ENCODE results near the gene KLRG1. TPM values are rescaled to one million over a fixed set of nuclear protein-coding genes. Genes with fewer than 3 reads are reported as not detected.

The KLRG1 gene
- polyA plus RNA-seq, 2 of the 4 experiments (the other 2 are of a cell fraction): 5.1 to 9.4 TPM

DNA sequence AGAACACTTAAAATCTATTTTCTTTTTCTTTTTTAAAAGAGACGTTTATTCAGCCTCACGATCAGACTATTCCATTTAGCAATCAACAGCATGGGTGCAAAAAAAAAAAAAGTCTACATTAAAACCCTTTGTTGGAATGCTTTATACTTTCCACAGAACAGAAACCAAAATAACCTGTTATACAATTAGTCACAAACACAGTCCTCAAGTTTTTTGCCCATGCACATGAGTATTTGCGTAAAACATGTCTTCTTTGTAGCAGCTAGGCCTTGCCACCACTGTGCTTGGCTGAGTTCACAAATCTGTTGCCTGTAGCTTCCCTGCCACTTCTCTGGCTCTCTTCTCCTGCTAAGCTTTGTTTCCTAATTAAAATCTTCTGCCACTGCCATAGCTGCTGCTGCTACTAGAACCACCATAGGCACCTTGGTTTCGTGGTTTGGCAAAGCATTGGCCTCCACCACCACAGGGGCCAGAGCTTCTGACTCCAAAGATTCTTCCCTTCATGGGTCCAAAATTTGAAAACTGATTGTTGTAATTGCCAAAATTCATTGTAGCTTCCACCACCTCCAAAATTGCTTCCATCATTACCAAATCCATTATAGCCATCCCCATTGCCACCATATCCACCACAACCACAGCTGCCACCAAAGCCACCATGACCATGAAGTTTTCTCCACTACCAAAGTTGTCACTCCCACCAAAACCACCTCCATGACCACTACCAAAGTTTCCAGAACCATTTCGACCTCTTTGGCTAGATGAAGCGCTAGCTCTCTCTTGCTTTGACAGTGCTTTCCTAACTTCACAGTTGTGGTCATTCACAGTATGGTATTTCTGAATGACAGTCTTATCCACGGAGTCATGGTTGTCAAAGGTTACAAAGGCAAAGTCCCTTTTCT is 38.1 kb downstream of the KLRG1 start:
- ChIA-PET CTCF (interaction anchor here (1.2 to 1.3 kb wide), 2 partner anchors 23 to 138 kb away, joined by 3 to 4 read pairs; no protein-coding TSS in a partner anchor), POLR2A (interaction anchor here (1.0 kb wide), 1 partner anchor 22 kb away, joined by 3 read pairs; no protein-coding TSS in a partner anchor)
- 74% methylated on average over 7 of the region's 7 CpGs for WGBS (ENCODE audit: missing lambda C conversion rate)
- H3K4me2 ChIP-seq: no peak overlapping the region
- TF ChIP-seq EP300 (IDR thresholded peaks at IDR 0.05): no peak
- TF ChIP-seq JUN (IDR thresholded peaks at IDR 0.05): no peak
- TF ChIP-seq, protein P1, sequence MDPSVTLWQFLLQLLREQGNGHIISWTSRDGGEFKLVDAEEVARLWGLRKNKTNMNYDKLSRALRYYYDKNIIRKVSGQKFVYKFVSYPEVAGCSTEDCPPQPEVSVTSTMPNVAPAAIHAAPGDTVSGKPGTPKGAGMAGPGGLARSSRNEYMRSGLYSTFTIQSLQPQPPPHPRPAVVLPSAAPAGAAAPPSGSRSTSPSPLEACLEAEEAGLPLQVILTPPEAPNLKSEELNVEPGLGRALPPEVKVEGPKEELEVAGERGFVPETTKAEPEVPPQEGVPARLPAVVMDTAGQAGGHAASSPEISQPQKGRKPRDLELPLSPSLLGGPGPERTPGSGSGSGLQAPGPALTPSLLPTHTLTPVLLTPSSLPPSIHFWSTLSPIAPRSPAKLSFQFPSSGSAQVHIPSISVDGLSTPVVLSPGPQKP (IDR thresholded peaks at IDR 0.05; ENCODE audit: low read depth, low read length): no peak
- no peak for TF ChIP-seq FOSB (CRISPR knock-in tag; IDR thresholded peaks at IDR 0.05)
- TF ChIP-seq, protein P2, sequence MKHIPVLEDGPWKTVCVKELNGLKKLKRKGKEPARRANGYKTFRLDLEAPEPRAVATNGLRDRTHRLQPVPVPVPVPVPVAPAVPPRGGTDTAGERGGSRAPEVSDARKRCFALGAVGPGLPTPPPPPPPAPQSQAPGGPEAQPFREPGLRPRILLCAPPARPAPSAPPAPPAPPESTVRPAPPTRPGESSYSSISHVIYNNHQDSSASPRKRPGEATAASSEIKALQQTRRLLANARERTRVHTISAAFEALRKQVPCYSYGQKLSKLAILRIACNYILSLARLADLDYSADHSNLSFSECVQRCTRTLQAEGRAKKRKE (CRISPR knock-in tag; IDR thresholded peaks at IDR 0.05; ENCODE audit: low read depth): no peak
- TF ChIP-seq RCOR1 (IDR thresholded peaks at IDR 0.05; ENCODE audit: low read depth, low read length): no peak
- TF ChIP-seq KDM5A (IDR thresholded peaks at IDR 0.05): no peak
- TF ChIP-seq ZNF302 (CRISPR knock-in tag; IDR thresholded peaks at IDR 0.05): no peak
- no peak for TF ChIP-seq TP53 (CRISPR knock-in tag; IDR thresholded peaks at IDR 0.05)
- TF ChIP-seq, protein P3, sequence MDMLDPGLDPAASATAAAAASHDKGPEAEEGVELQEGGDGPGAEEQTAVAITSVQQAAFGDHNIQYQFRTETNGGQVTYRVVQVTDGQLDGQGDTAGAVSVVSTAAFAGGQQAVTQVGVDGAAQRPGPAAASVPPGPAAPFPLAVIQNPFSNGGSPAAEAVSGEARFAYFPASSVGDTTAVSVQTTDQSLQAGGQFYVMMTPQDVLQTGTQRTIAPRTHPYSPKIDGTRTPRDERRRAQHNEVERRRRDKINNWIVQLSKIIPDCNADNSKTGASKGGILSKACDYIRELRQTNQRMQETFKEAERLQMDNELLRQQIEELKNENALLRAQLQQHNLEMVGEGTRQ (IDR thresholded peaks at IDR 0.05): no peak
- TF ChIP-seq RARB (CRISPR knock-in tag; IDR thresholded peaks at IDR 0.05): no peak
- TF ChIP-seq, protein P4, sequence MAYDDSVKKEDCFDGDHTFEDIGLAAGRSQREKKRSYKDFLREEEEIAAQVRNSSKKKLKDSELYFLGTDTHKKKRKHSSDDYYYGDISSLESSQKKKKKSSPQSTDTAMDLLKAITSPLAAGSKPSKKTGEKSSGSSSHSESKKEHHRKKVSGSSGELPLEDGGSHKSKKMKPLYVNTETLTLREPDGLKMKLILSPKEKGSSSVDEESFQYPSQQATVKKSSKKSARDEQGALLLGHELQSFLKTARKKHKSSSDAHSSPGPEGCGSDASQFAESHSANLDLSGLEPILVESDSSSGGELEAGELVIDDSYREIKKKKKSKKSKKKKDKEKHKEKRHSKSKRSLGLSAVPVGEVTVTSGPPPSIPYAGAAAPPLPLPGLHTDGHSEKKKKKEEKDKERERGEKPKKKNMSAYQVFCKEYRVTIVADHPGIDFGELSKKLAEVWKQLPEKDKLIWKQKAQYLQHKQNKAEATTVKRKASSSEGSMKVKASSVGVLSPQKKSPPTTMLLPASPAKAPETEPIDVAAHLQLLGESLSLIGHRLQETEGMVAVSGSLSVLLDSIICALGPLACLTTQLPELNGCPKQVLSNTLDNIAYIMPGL (CRISPR knock-in tag; IDR thresholded peaks at IDR 0.05; ENCODE audit: borderline replicate concordance): no peak
- TF ChIP-seq POLR2AphosphoS2 (conservative IDR thresholded peaks at IDR 0.05; ENCODE audit: low read length): no peak
- TF ChIP-seq, protein P5, sequence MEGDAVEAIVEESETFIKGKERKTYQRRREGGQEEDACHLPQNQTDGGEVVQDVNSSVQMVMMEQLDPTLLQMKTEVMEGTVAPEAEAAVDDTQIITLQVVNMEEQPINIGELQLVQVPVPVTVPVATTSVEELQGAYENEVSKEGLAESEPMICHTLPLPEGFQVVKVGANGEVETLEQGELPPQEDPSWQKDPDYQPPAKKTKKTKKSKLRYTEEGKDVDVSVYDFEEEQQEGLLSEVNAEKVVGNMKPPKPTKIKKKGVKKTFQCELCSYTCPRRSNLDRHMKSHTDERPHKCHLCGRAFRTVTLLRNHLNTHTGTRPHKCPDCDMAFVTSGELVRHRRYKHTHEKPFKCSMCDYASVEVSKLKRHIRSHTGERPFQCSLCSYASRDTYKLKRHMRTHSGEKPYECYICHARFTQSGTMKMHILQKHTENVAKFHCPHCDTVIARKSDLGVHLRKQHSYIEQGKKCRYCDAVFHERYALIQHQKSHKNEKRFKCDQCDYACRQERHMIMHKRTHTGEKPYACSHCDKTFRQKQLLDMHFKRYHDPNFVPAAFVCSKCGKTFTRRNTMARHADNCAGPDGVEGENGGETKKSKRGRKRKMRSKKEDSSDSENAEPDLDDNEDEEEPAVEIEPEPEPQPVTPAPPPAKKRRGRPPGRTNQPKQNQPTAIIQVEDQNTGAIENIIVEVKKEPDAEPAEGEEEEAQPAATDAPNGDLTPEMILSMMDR (IDR thresholded peaks at IDR 0.05): no peak
- TF ChIP-seq, protein P6, sequence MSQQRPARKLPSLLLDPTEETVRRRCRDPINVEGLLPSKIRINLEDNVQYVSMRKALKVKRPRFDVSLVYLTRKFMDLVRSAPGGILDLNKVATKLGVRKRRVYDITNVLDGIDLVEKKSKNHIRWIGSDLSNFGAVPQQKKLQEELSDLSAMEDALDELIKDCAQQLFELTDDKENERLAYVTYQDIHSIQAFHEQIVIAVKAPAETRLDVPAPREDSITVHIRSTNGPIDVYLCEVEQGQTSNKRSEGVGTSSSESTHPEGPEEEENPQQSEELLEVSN (IDR thresholded peaks at IDR 0.05; ENCODE audit: borderline replicate concordance, low read depth): no peak
- TF ChIP-seq HOXB13 (CRISPR knock-in tag; IDR thresholded peaks at IDR 0.05; ENCODE audit: low read depth): no peak
- TF ChIP-seq CBX8 (IDR thresholded peaks at IDR 0.05): no peak
- no peak for TF ChIP-seq MAZ (IDR thresholded peaks at IDR 0.05; ENCODE audit: borderline replicate concordance, low read depth, low read length)
- no peak overlapping the region for H3K27ac ChIP-seq
- H3K4me3 ChIP-seq: no peak overlapping the region
- H3K4me1 ChIP-seq: no peaks in the 10 kb centered on the region
- no peak for FAIRE-seq
- no peak for ATAC-seq
- no peaks in the 10 kb centered on the region for H3K9me3 ChIP-seq
- no peak for DNase-seq (ENCODE audit: low read depth in 1 of 2, low spot score in 1 of 2)
